GM12864 (cell line): Measurements from ENCODE around the gene ALKBH5.
A peak's percentile ranks its signal among the peaks of the same experiment; 100 is the strongest.

Experiments used
- DNase-seq: peaks from one replicate; pipeline ENCODE4 v3.0.0-alpha.2; 2011; ENCODE audit warnings: low read depth
- H3K4me3 ChIP-seq: 2 replicates; pipeline ENCODE4 v1.5.1; 2011; ENCODE audit warnings: mild to moderate bottlenecking, low read depth, low read length, control low read depth
- TF ChIP-seq, protein P1 (sequence below): IDR thresholded peaks from 2 replicates; pipeline ENCODE4 v1.5.1; 2011; ENCODE audit warnings: low read depth, mild to moderate bottlenecking, moderate library complexity, low read length, control low read depth, inconsistent platforms; ENCODE audit errors: missing control alignments

ALKBH5 gene

DNA sequence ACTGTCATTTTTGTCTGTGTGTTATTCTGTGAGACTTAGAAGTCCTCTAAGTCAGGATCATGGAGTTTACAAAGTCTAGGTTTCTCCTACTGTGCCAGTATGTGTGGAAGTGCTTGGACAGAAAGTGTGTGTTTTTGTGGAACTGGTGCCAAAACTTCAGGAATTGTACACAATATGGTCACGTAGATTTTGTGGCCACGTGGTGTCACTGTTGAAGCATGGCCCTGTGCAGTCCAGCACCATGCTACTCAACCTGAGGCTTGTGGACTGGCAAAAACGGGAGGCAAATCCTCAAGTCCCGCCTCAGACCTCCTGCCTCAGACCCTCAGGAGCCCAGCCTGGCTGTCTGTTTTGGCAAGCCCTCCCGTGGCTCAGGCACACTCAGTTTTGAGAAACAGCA is 16.7 kb upstream of the ALKBH5 start:
- TF ChIP-seq, protein P1, sequence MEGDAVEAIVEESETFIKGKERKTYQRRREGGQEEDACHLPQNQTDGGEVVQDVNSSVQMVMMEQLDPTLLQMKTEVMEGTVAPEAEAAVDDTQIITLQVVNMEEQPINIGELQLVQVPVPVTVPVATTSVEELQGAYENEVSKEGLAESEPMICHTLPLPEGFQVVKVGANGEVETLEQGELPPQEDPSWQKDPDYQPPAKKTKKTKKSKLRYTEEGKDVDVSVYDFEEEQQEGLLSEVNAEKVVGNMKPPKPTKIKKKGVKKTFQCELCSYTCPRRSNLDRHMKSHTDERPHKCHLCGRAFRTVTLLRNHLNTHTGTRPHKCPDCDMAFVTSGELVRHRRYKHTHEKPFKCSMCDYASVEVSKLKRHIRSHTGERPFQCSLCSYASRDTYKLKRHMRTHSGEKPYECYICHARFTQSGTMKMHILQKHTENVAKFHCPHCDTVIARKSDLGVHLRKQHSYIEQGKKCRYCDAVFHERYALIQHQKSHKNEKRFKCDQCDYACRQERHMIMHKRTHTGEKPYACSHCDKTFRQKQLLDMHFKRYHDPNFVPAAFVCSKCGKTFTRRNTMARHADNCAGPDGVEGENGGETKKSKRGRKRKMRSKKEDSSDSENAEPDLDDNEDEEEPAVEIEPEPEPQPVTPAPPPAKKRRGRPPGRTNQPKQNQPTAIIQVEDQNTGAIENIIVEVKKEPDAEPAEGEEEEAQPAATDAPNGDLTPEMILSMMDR: peak; percentile 34
- DNase-seq: no peak
- no peak overlapping the region for H3K4me3 ChIP-seq

DNA sequence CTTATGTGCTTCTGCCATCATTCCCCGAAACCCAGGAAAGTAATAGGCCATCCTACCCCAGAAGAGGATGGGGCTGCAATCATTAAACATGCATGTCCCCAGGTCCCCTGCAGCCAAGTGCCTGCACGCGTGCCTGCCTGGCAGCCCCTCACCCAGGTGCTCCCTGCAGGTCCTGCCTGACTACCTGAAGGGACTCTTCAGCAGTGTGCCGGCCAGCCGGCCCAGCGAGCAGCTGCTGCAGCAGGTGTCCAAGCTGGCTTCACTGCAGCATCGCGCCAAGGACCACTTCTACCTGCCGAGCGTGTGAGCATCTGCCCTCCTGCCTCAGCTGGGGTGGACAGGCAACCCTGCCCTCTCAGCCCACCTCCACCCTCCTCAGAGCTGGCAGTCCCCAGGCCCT is 16.2 kb upstream of the ALKBH5 start:
- no peak overlapping the region for H3K4me3 ChIP-seq
- no peak for DNase-seq
- TF ChIP-seq, protein P1: no peak

DNA sequence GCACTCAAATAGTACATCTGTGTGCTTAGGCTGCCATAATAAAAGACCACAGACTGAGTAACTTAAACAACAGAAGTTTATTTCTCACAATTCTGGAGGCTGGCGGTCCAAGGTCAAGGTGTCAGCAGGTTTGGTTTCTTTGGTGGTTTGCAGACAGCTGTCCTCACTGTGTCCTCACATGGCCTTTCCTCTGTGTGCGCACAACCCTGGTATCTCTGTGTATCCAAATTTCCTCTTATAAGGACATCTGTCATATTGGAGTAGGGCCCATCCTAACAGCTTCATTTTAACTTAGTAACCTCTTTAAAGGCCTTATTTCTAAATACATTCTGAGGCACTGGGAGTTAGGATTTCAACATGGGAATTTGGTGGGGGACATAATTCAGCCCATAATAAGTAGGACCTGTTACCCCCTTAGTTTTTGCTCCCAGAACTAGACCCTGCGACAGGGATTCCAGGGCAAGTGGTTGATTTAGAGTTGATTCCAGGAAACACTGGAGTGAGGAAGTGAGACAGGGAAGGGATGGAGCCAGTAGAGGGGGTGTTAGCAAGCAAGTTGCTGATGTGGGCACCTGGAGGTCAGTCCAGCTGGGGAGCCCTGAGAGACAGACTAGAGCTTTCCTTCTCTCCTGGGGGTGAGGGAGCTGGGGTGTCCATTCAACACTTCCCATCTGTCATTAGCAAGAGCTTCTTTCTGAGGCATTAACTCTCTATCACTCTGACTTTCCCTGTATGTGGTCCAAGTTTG is 10.9 kb upstream of the ALKBH5 start:
- DNase-seq: no peak
- no peak overlapping the region for H3K4me3 ChIP-seq
- TF ChIP-seq, protein P1: no peak

DNA sequence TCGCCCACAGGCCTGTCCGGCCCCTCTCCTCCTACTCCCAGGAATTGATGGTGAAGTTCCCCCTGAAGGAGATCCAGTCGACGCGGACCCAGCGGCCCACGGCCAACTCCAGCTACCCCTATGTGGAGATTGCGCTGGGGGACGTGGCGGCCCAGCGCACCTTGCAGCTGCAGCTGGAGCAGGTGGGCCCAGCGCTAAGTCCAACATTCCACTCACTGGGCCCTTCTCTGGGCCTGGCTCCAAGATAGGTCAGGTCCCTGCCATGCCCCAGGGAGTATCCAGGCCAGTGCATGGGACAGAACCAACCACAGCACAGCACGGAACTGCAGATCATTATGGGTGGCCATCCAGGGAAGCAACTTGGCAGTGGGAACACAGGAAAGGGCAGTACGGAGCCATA is 9.9 kb upstream of the ALKBH5 start:
- no peak overlapping the region for H3K4me3 ChIP-seq
- no peak for DNase-seq
- TF ChIP-seq, protein P1: no peak

DNA sequence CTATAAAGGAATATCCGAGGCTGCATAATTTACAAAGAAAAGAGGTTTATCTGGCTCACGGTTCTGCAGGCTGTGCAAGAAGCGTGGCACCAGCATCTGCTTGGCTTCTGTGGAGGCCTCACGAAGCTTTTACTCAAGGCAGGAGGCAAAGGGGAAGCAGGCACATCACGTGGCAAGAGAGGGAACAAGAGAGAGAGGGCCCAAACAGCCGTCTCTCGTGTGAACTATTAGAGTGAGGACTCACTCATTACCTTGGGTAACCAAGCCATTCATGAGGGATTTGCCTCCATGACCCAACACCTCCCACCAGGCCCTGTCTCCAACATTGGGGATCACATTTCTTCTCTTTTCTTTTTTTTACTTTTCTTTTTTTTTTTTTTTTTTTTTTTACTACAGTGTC is 7.5 kb upstream of the ALKBH5 start:
- H3K4me3 ChIP-seq: no peak overlapping the region
- TF ChIP-seq, protein P1: no peak
- DNase-seq: no peak

DNA sequence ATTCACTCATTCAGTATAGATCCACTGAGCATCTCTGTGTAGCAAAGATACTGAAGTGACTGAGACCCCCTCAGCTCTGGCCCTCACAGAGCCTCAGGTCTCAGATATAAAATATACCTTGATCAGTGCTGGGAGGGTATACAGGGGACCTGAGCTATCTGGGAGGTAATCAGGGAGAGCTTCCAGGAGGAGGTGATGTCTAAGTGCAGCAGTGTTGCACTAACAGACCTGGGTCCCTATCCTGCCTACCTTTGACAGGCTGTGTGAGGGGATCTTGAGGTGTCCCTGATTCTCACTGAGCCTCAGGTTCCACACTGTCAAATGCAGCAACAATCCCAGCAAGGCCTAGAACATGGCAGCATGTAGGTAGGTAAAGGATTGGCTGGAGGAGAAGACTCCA is 6.5 kb upstream of the ALKBH5 start:
- no peak overlapping the region for H3K4me3 ChIP-seq
- TF ChIP-seq, protein P1: no peak
- no peak for DNase-seq

DNA sequence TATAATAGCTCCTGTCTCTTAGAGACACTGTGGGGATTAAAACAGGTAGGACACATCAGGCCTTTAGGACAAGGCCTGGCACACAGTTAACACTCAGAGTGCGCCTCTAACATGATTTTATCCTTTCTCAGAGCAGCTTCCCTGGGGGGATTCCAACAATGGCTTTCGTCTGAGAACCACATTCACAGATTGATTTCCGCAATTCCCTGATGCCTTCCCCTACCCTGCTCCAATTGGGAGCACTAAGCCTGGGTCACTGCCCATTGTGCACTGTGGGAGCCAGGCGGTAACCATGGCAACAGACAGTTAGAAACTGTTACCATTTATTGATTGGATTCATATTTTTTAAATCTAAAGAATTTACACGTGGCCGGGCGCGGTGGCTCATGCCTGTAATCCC is 5.9 kb upstream of the ALKBH5 start:
- TF ChIP-seq, protein P1: no peak
- DNase-seq: no peak

More for the DNA sequence above, 5.9 kb upstream of the ALKBH5 start:
- no peak overlapping the region for H3K4me3 ChIP-seq
